Activated CD8-positive, alpha-beta T cell treated with anti-CD3 and anti-CD28 coated beads for 36 hours (primary cell): ENCODE data around the gene ZC3HAV1L. TPM values are rescaled to one million over a fixed set of nuclear protein-coding genes. Genes with fewer than 3 reads are reported as not detected.

ENCODE experiments used
- ATAC-seq: fragments of 200-7000 bp; cut with Tn5 transposase; one replicate; pipeline ENCODE4 v1.10.0; 2021; ENCODE audit warnings: mild to moderate bottlenecking, moderate library complexity
- CTCF ChIA-PET: fragments of 350-600 bp; sonication (Branson Sonifier 250); formaldehyde crosslinking; loops from one replicate; lab custom pipeline; 2021; ENCODE audit warnings: antibody characterized with exemption; lab: Charles Lee
- POLR2A ChIA-PET: fragments of 350-600 bp; sonication (Branson Sonifier 250); formaldehyde crosslinking; loops from one replicate; lab custom pipeline; 2021; ENCODE audit warnings: antibody characterized with exemption; lab: Charles Lee
- DNase-seq: peaks from one replicate; pipeline ENCODE4 v3.0.0-alpha.2; 2020
- H3K27ac Mint-ChIP-seq: one replicate; pipeline ENCODE4 v1.8.0; 2021; ENCODE audit warnings: mild to moderate bottlenecking, mixed read lengths
- H3K27me3 Mint-ChIP-seq: one replicate; pipeline ENCODE4 v1.8.0; 2021; ENCODE audit warnings: mixed read lengths
- H3K36me3 Mint-ChIP-seq: one replicate; pipeline ENCODE4 v1.8.0; 2021; ENCODE audit warnings: low read depth, mixed read lengths
- H3K4me1 Mint-ChIP-seq: one replicate; pipeline ENCODE4 v1.8.0; 2021; ENCODE audit warnings: low read depth, mixed read lengths
- H3K4me3 Mint-ChIP-seq: one replicate; pipeline ENCODE4 v1.8.0; 2021; ENCODE audit warnings: mild to moderate bottlenecking, moderate library complexity, mixed read lengths
- H3K9me3 Mint-ChIP-seq: one replicate; pipeline ENCODE4 v1.8.0; 2021; ENCODE audit warnings: mixed read lengths
- intact Hi-C: fragments of 100-400 bp; cut with micrococcal nuclease; formaldehyde crosslinking; loops from one replicate; pipeline ENCODE4 v1.10.0; 2022
- total RNA-seq, 2 experiments: library from RNA; stranded (reverse); gene quantifications; one replicate each; pipeline ENCODE4 v1.2.3, GENCODE V29; 2021
- TF ChIP-seq, protein P1 (sequence below): fragments of 200-600 bp; IDR thresholded peaks from one replicate; pipeline ENCODE4 v1.8.0; 2022; ENCODE audit warnings: antibody characterized with exemption, mild to moderate bottlenecking

The ZC3HAV1L gene
- total RNA-seq, 2 experiments from 2014 or later = 19.9 TPM

DNA sequence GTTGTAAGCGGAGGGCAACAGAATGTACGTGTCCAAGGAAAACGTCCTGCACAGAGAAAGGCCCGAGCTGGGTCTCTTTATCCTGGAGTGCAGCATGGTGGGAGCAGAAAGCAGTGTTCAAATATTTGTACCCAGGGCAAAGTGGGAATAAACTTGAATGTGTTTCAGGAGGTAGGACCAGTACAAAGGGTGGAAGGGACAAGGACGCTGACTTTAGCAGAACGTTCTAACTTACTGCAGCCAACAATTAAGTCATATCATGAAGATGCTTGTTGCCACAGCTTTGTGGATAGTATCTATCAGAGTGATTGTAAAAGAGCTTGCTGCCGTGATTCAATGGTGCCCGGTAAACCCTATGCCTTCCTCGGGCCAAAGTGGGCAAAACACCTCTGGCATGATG, 30.5 kb upstream of the ZC3HAV1L start:
- POLR2A ChIA-PET = interaction anchor here (0.9 to 1.4 kb wide), 2 partner anchors 9 to 12 kb away, joined by 3 to 8 read pairs; no protein-coding TSS in a partner anchor
- peaks cover 74% of the 10 kb centered on the region for H3K36me3 Mint-ChIP-seq
- H3K4me3 Mint-ChIP-seq = no peak overlapping the region
- DNase-seq (no peak), ATAC-seq (peak; percentile 3)
- H3K27ac Mint-ChIP-seq = peak overlapping the region; percentile 53
- TF ChIP-seq, protein P1, sequence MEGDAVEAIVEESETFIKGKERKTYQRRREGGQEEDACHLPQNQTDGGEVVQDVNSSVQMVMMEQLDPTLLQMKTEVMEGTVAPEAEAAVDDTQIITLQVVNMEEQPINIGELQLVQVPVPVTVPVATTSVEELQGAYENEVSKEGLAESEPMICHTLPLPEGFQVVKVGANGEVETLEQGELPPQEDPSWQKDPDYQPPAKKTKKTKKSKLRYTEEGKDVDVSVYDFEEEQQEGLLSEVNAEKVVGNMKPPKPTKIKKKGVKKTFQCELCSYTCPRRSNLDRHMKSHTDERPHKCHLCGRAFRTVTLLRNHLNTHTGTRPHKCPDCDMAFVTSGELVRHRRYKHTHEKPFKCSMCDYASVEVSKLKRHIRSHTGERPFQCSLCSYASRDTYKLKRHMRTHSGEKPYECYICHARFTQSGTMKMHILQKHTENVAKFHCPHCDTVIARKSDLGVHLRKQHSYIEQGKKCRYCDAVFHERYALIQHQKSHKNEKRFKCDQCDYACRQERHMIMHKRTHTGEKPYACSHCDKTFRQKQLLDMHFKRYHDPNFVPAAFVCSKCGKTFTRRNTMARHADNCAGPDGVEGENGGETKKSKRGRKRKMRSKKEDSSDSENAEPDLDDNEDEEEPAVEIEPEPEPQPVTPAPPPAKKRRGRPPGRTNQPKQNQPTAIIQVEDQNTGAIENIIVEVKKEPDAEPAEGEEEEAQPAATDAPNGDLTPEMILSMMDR = no peak
- H3K27me3 Mint-ChIP-seq = no peaks in the 10 kb centered on the region
- no peaks in the 10 kb centered on the region for H3K9me3 Mint-ChIP-seq
- intact Hi-C loops = no loop called here
- peaks cover 52% of the 10 kb centered on the region for H3K4me1 Mint-ChIP-seq
- CTCF ChIA-PET = interaction anchor here (1.8 to 4.1 kb wide), 2 partner anchors 9 to 180 kb away, joined by 4 to 43 read pairs; no protein-coding TSS in a partner anchor

DNA sequence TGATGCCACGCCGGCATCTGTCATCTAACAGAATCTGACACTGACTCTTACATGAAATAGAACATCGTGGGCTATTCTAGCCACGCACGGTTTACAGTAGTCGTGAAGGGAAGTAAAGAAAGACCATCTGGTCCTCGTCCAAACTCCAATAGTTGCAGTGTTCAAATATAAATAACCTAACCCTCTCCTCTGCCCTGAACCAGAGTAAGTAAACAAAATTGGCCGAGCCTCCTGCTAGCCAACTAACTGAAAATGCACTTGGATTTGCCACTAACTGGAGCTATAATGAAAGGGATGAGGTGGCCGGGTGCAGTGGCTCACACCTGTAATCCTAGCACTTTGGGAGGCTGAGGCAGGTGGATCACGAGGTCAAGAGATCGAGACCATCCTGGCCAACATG, 29.5 kb upstream of the ZC3HAV1L start:
- DNase-seq = no peak
- no peaks in the 10 kb centered on the region for H3K9me3 Mint-ChIP-seq
- TF ChIP-seq, protein P1 = no peak
- peak overlapping the region; percentile 11 for H3K27ac Mint-ChIP-seq
- ChIA-PET POLR2A (interaction anchor here (1.0 to 2.4 kb wide), 3 partner anchors 10 to 15 kb away, joined by 3 to 11 read pairs (median 10); no protein-coding TSS in a partner anchor), CTCF (interaction anchor here (1.2 to 4.1 kb wide), 3 partner anchors 8 to 179 kb away, joined by 3 to 43 read pairs (median 4); no protein-coding TSS in a partner anchor)
- no peaks in the 10 kb centered on the region for H3K27me3 Mint-ChIP-seq
- intact Hi-C loops = no loop called here
- no peak overlapping the region for H3K4me3 Mint-ChIP-seq
- peaks cover 61% of the 10 kb centered on the region for H3K4me1 Mint-ChIP-seq
- peaks cover 80% of the 10 kb centered on the region for H3K36me3 Mint-ChIP-seq
- ATAC-seq = no peak

DNA sequence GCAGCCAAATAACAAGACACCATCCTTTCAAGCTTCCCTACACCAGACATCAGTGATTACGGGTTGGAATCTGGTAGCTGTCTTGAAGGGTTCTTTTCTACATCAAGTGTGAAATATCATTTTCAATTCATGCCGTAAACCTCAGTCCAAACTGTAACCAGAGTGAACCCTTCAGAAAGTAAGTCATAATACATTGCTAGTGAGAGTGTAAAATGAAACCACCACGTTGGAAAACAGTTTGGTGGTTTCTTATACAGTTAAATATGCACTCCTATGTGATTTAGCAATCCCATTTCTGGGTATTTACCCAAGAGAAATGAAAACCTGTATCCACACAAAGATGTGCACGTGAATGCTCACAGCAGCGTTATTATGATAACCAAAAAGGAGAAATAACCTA, 25.6 kb upstream of the ZC3HAV1L start:
- ChIA-PET CTCF (interaction anchor here (4.2 kb wide), 1 partner anchor 15 kb away, joined by 37 read pairs; no protein-coding TSS in a partner anchor), POLR2A (interaction anchor here (0.9 to 1.4 kb wide), 3 partner anchors 8 to 10 kb away, joined by 3 to 6 read pairs (median 3); no protein-coding TSS in a partner anchor)
- peak overlapping the region; percentile 88 for H3K27ac Mint-ChIP-seq
- ATAC-seq (no peak), DNase-seq (no peak)
- TF ChIP-seq, protein P1 = no peak
- no peak overlapping the region for H3K4me3 Mint-ChIP-seq
- H3K9me3 Mint-ChIP-seq = no peaks in the 10 kb centered on the region
- H3K4me1 Mint-ChIP-seq = peaks cover 61% of the 10 kb centered on the region
- no peaks in the 10 kb centered on the region for H3K27me3 Mint-ChIP-seq
- H3K36me3 Mint-ChIP-seq = peaks cover 71% of the 10 kb centered on the region
- intact Hi-C loops = no loop called here

DNA sequence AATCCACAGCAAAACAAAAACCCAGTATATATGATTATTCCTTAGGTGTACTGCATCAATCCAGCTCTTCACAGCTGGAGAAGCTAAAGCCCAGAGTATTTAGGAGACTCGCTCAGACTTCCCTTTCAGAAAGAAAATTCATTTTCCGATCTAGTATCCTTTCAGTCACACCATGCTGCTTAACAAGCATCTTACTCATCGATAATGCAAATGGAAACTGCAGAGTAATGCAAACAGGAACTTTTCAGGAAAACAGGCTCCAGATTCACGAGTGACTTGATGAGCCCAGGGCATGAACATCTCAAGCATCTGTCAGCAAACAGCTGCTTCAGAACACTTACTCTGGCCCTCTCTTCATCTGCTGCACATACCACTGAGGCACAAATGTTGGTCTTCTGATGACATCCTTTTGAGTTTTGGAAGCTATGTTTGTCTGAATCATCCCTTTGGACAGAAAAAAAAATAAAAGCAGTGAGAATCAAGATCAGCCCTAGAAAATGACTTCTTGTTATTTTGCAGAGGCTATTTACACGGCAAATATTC, 24.9 kb upstream of the ZC3HAV1L start:
- TF ChIP-seq, protein P1 = no peak
- Mint-ChIP-seq H3K9me3 (no peaks in the 10 kb centered on the region), H3K4me1 (peaks cover 61% of the 10 kb centered on the region), H3K27me3 (no peaks in the 10 kb centered on the region), H3K4me3 (peak overlapping the region; percentile 5), H3K27ac (peak overlapping the region; percentile 88), H3K36me3 (peaks cover 70% of the 10 kb centered on the region)
- no peak for ATAC-seq
- intact Hi-C loops = no loop called here
- ChIA-PET POLR2A (interaction anchor here (0.9 to 1.4 kb wide), 5 partner anchors 8 to 24 kb away, joined by 3 to 6 read pairs (median 3); no protein-coding TSS in a partner anchor), CTCF (interaction anchor here (1.0 to 4.2 kb wide), 6 partner anchors 8 to 44 kb away, joined by 3 to 37 read pairs (median 8); no protein-coding TSS in a partner anchor)
- DNase-seq = no peak

DNA sequence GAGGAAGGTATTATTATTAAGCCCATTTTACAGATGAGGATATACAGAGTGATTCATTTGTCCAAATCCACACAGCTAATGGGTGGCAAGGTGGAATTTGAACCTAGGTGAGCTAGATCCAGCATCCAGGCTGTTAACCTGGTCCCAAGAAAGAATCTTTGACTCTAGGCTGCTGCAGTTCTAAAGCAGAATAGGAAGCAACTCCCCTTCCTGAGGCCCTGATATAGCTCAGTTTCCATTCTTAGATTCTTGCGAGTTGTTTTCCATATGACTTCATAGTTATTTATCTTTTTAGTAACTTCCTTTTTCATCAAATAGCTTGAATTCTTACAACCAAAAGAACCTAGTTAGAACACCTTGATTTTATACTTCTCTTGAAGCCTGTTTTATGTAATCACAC, 24.1 kb upstream of the ZC3HAV1L start:
- H3K27ac Mint-ChIP-seq = peak overlapping the region; percentile 88
- ChIA-PET CTCF (interaction anchor here (0.7 to 4.2 kb wide), 7 partner anchors 9 to 73 kb away, joined by 3 to 37 read pairs (median 7); no protein-coding TSS in a partner anchor), POLR2A (interaction anchor here (0.6 to 1.2 kb wide), 4 partner anchors 9 to 844 kb away, joined by 3 to 5 read pairs (median 3); no protein-coding TSS in a partner anchor)
- no peak for ATAC-seq
- H3K9me3 Mint-ChIP-seq = no peaks in the 10 kb centered on the region
- intact Hi-C loops = no loop called here
- H3K27me3 Mint-ChIP-seq = no peaks in the 10 kb centered on the region
- TF ChIP-seq, protein P1 = no peak
- peaks cover 72% of the 10 kb centered on the region for H3K36me3 Mint-ChIP-seq
- H3K4me1 Mint-ChIP-seq = peaks cover 61% of the 10 kb centered on the region
- no peak for DNase-seq
- H3K4me3 Mint-ChIP-seq = no peak overlapping the region
